Activated naive CD8-positive, alpha-beta T cell treated with anti-CD3 and anti-CD28 coated beads for 36 hours (primary cell): Measurements from ENCODE around the gene PEX12. TPM values are rescaled to one million over a fixed set of nuclear protein-coding genes. Genes with fewer than 3 reads are reported as not detected.
A peak's percentile ranks its signal among the peaks of the same experiment; 100 is the strongest.

Source experiments
- DNase-seq: peaks from one replicate; pipeline ENCODE4 v3.0.0; 2021
- H3K27ac Mint-ChIP-seq: one replicate; pipeline ENCODE4 v1.8.0; 2022; ENCODE audit warnings: mild to moderate bottlenecking, moderate library complexity, mixed read lengths
- H3K27me3 Mint-ChIP-seq: one replicate; pipeline ENCODE4 v1.8.0; 2022; ENCODE audit warnings: mild to moderate bottlenecking, mixed read lengths
- H3K36me3 Mint-ChIP-seq: one replicate; pipeline ENCODE4 v1.8.0; 2021; ENCODE audit warnings: mild to moderate bottlenecking, mixed read lengths
- H3K4me1 Mint-ChIP-seq: one replicate; pipeline ENCODE4 v1.8.0; 2021; ENCODE audit warnings: mixed read lengths
- H3K4me3 Mint-ChIP-seq: one replicate; pipeline ENCODE4 v1.8.0; 2022; ENCODE audit warnings: mild to moderate bottlenecking, moderate library complexity, mixed read lengths
- H3K9me3 Mint-ChIP-seq: one replicate; pipeline ENCODE4 v1.8.0; 2022; ENCODE audit warnings: mixed read lengths
- total RNA-seq, 2 experiments: library from RNA; stranded (reverse); gene quantifications; one replicate each; pipeline ENCODE4 v1.2.3, GENCODE V29; 2021

Gene PEX12
- total RNA-seq, 2 experiments from 2014 or later = 6.6 to 6.9 TPM

DNA sequence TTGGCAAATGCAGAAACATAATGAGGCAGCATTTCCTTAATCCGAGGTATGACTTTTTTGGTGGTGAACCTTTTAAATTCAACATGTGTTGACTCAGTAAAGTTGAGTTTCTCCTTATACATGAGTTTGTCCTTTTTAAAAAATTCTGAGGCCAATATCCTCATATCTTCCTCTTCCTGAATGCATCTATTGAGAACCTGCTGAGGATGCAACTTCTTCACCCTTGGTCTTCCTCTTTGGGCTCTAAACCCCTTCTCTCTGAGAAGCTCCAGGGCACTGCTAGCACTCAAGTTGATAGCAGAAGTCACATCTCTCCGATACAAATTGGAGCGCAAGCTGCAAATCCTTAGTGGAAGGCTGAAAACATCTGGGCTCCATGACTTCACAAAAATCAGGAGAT is 21.0 kb downstream of the PEX12 start:
- Mint-ChIP-seq H3K4me3 (no peak overlapping the region), H3K9me3 (no peaks in the 10 kb centered on the region), H3K27ac (no peak overlapping the region), H3K4me1 (peaks cover 7% of the 10 kb centered on the region), H3K36me3 (no peaks in the 10 kb centered on the region), H3K27me3 (peaks cover 13% of the 10 kb centered on the region)
- no peak for DNase-seq

DNA sequence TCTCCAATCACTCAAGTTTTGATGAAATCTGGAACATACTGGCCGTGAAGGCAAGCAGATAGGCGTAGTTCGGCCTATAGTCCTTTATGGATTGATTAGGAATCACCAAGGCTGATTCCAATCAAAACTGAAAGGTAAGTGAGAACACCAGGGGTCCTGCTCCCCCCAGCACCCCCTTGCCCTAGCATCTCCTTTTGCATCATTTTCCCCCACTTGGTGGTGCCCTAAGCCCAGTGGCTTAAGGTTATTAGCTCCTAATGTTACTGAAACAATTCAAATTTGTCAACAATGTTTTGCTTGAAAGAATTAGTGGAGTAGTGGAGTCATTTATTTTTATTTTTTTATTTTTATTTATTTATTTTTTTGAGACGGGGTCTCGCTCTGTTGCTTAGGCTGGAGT is 22.7 kb downstream of the PEX12 start:
- H3K4me3 Mint-ChIP-seq = no peak overlapping the region
- peaks cover 3% of the 10 kb centered on the region for H3K4me1 Mint-ChIP-seq
- no peak overlapping the region for H3K27ac Mint-ChIP-seq
- peaks cover 13% of the 10 kb centered on the region for H3K27me3 Mint-ChIP-seq
- no peak for DNase-seq
- H3K9me3 Mint-ChIP-seq = no peaks in the 10 kb centered on the region
- no peaks in the 10 kb centered on the region for H3K36me3 Mint-ChIP-seq

DNA sequence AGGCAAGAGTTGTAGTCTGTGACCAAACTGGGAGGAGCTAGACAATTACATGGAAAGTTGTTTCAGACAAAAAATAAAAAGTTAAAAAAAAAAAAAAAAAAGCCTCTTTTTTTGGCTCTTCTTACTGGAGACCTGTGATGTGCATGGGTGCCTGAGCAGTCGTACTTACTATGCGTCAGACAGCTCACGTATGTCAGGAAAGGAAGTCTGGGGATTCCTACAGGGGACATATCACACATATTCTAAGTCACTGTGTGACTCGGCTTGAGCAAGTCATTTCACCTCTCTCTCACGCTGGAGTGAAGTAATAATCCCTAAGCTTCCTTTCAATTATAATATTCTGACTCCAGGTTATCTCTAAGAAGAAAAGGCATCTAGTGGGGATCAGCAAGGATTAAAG is 23.7 kb downstream of the PEX12 start:
- no peak overlapping the region for H3K27ac Mint-ChIP-seq
- DNase-seq = no peak
- peaks cover 2% of the 10 kb centered on the region for H3K4me1 Mint-ChIP-seq
- no peaks in the 10 kb centered on the region for H3K36me3 Mint-ChIP-seq
- no peaks in the 10 kb centered on the region for H3K9me3 Mint-ChIP-seq
- H3K27me3 Mint-ChIP-seq = peaks cover 8% of the 10 kb centered on the region
- no peak overlapping the region for H3K4me3 Mint-ChIP-seq

DNA sequence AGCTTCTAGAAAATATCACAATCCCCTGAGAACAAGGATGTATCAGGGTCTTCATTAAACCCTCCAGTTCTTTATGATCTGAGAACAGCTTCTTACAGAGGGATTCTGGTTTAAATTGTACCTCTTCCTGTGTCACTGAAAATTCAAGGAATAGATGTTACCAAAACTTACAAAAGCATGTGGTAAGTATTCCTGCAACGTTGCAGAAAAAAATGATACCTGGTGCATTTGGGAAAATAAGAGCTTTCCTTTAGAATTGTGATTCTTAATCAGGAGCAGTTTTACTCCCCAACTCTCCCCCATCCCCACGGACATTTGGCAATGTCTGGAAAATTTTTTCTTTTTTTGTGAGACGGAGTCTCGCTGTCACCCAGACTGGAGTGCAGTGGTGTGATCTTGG is 25.1 kb downstream of the PEX12 start:
- no peaks in the 10 kb centered on the region for H3K36me3 Mint-ChIP-seq
- H3K27ac Mint-ChIP-seq = no peak overlapping the region
- no peak overlapping the region for H3K4me3 Mint-ChIP-seq
- peaks cover 5% of the 10 kb centered on the region for H3K27me3 Mint-ChIP-seq
- no peak for DNase-seq
- H3K9me3 Mint-ChIP-seq = no peaks in the 10 kb centered on the region
- peaks cover 10% of the 10 kb centered on the region for H3K4me1 Mint-ChIP-seq

- no peaks in the 10 kb centered on the region for H3K27me3 Mint-ChIP-seq
- no peak overlapping the region for H3K27ac Mint-ChIP-seq
- H3K36me3 Mint-ChIP-seq = no peaks in the 10 kb centered on the region
- DNase-seq = no peak
- H3K9me3 Mint-ChIP-seq = no peaks in the 10 kb centered on the region
- peaks cover 30% of the 10 kb centered on the region for H3K4me1 Mint-ChIP-seq
- no peak overlapping the region for H3K4me3 Mint-ChIP-seq
Measured at GRCh38 chr17:35548978-35549377, 29.4 kb downstream of the PEX12 start.

DNA sequence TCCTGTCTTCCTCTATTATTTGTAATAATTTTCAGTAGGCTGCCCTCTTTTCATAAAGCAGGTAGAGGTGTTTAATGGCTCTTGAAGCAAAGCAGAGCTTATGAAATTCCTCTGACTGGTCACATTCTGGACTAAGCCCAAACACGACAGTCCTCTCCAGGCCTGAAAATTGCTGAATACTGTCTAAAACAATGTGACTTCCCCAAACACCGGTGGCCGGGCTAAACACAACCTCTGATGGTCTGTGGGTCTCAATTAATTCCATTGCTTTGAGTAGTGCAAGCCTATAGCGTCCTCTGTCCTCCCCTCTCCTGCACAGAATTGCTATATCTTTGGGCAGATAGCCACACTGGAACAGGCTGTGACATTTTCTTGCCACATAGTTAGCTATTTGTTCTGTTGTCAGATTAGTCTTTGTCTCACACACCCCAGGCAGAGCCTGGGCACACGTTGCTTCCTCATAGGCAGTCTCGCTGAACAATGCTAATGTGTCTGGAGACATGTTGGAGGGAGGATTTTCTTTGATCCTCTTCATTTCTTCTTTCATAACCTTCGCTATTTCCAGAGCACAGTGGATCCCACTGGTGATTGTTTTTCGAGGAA is 30.1 kb downstream of the PEX12 start:
- Mint-ChIP-seq H3K27ac (no peak overlapping the region), H3K27me3 (no peaks in the 10 kb centered on the region), H3K4me3 (no peak overlapping the region)

GRCh38 chr17:35546487-35546886 is 31.9 kb downstream of the PEX12 start:
- H3K4me3 Mint-ChIP-seq = no peak overlapping the region
- DNase-seq = no peak
- no peak overlapping the region for H3K27ac Mint-ChIP-seq
- H3K36me3 Mint-ChIP-seq = no peaks in the 10 kb centered on the region
- H3K27me3 Mint-ChIP-seq = no peaks in the 10 kb centered on the region
- H3K4me1 Mint-ChIP-seq = peaks cover 43% of the 10 kb centered on the region
- H3K9me3 Mint-ChIP-seq = no peaks in the 10 kb centered on the region

More for the DNA sequence above, 30.1 kb downstream of the PEX12 start:
- no peak for DNase-seq
- no peaks in the 10 kb centered on the region for H3K9me3 Mint-ChIP-seq
- no peaks in the 10 kb centered on the region for H3K36me3 Mint-ChIP-seq
- peaks cover 37% of the 10 kb centered on the region for H3K4me1 Mint-ChIP-seq

DNA sequence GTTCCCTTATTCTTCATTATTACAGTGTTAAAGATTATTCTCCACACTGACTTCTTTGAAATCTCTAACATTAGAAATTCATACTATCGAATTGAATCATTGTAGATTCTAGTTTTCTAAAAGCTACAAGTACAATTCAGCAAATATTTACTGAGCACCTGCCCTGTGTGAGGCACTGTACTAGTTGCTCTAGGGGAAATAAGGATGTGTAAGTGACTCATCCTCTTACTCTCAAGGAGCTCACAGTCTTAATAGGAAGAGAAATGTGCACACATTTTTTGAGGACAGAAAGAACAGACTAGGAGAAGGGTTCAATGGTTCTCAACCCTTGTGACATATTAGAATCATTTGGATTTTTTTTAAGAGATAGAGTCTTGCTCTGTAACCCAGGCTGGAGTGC is 33.2 kb downstream of the PEX12 start:
- DNase-seq = no peak
- Mint-ChIP-seq H3K27me3 (no peaks in the 10 kb centered on the region), H3K36me3 (no peaks in the 10 kb centered on the region), H3K27ac (no peak overlapping the region), H3K4me3 (no peak overlapping the region), H3K4me1 (peaks cover 52% of the 10 kb centered on the region), H3K9me3 (no peaks in the 10 kb centered on the region)

- H3K27me3 Mint-ChIP-seq = no peaks in the 10 kb centered on the region
- H3K4me1 Mint-ChIP-seq = peaks cover 60% of the 10 kb centered on the region
- H3K4me3 Mint-ChIP-seq = no peak overlapping the region
- no peak for DNase-seq
- no peak overlapping the region for H3K27ac Mint-ChIP-seq
- no peaks in the 10 kb centered on the region for H3K9me3 Mint-ChIP-seq
- H3K36me3 Mint-ChIP-seq = no peaks in the 10 kb centered on the region
Measured at GRCh38 chr17:35543856-35544255, 34.5 kb downstream of the PEX12 start.

DNA sequence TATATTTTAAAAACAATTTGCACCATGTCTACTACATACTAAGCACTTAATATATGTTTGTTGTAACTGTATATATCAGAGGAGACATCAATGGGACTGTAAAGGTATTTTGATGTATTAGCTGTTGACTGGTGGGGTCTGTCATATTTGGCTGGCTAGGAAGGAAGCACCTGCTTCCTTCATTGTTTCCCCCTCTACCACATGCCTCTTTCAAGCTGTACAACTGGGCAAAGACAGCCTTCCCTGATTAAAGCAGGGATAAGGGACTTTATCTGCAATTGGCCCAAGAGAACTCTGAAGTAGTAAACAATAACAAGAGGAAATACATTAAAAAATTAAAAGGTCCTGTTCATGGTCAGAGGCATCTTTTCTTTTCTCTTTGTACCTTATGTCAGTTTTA is 35.4 kb downstream of the PEX12 start:
- no peaks in the 10 kb centered on the region for H3K36me3 Mint-ChIP-seq
- H3K4me3 Mint-ChIP-seq = no peak overlapping the region
- DNase-seq = no peak
- H3K27me3 Mint-ChIP-seq = no peaks in the 10 kb centered on the region
- H3K4me1 Mint-ChIP-seq = peaks cover 60% of the 10 kb centered on the region
- no peaks in the 10 kb centered on the region for H3K9me3 Mint-ChIP-seq
- no peak overlapping the region for H3K27ac Mint-ChIP-seq

DNA sequence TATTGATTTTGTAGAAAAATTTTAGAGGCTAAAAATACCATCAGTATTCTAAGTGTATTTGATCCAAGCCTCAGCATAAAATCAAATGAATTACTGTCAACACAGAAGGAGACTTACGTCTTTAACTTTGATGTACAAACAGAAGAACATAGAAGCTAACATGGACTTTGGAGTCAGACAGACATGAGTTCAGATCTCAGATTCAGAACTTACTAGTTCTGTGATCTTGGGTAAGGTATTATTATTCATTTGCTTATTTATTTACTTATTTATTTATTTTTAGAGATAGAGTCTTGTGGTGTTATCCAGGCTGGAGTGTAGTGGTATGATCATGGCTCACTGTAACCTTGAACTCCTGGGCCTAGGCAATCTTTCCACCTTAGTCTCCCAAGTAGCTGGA is 36.9 kb downstream of the PEX12 start:
- DNase-seq = no peak
- Mint-ChIP-seq H3K36me3 (peaks cover 7% of the 10 kb centered on the region), H3K27me3 (no peaks in the 10 kb centered on the region), H3K9me3 (no peaks in the 10 kb centered on the region), H3K4me1 (peaks cover 60% of the 10 kb centered on the region), H3K4me3 (peak overlapping the region; percentile 82), H3K27ac (peak overlapping the region; percentile 99)

DNA sequence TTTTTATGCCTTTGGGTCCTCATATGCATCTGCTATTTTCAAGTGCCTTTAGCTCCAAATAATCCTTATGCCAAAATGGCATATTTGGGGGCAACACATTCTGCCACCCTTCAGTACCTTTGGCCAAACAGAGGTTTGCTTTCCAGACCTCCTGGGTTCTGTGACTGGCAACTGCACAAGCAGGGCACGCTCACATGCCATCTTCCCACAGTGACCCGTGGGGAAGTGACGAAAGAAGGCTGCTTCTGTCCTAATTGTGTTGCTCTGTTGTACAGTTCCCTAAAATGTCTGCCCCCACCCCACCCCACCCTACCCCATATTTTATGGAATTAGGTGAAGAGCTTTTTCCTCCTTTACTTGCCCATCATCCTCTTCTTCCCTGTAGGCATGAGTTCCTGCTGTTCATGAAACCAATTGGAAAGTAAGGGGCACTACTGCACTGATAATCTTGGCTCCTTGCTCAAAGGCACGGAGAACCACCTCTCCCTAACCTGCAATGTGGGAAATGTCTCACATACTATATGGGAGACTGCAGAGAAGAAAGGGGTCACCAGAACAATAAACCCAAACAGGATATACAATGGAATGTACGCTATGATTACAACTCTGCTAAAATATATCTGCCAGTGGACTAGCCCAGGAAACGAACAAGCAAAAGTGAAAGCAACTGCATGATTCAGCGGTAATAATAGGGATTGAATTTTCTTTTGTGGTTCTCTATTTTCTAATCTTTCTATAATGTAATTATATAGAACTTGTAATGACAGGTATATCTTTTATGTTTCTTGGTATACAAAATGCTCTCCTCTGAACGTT is 37.6 kb downstream of the PEX12 start:
- peak overlapping the region; percentile 99 for H3K27ac Mint-ChIP-seq

DNA sequence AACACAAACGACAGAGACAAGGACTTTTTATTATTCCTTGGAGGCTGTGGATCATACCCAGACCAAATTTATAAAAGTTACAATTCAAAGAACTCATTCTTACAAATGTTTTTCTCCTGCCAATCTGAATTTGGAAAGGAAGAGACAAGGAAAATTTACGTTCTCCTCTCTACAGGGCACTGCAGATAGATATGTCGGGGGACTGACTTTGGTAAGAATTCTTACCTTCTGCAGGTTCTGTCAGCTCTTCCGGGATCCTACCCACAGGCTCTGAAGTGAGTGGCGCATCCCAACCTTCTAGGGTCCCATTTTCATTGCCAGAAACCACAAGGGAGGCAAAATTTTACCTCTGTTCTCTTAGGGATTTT is 38.7 kb downstream of the PEX12 start:
- Mint-ChIP-seq H3K27ac (peak overlapping the region; percentile 99), H3K36me3 (peaks cover 22% of the 10 kb centered on the region), H3K4me3 (peak overlapping the region; percentile 71), H3K4me1 (peaks cover 56% of the 10 kb centered on the region), H3K27me3 (no peaks in the 10 kb centered on the region), H3K9me3 (no peaks in the 10 kb centered on the region)
- no peak for DNase-seq

More for the DNA sequence above, 37.6 kb downstream of the PEX12 start:
- H3K4me3 Mint-ChIP-seq = peak overlapping the region; percentile 82
- peak; percentile 36 for DNase-seq
- peaks cover 12% of the 10 kb centered on the region for H3K36me3 Mint-ChIP-seq
- H3K9me3 Mint-ChIP-seq = no peaks in the 10 kb centered on the region
- no peaks in the 10 kb centered on the region for H3K27me3 Mint-ChIP-seq
- peaks cover 61% of the 10 kb centered on the region for H3K4me1 Mint-ChIP-seq

DNA sequence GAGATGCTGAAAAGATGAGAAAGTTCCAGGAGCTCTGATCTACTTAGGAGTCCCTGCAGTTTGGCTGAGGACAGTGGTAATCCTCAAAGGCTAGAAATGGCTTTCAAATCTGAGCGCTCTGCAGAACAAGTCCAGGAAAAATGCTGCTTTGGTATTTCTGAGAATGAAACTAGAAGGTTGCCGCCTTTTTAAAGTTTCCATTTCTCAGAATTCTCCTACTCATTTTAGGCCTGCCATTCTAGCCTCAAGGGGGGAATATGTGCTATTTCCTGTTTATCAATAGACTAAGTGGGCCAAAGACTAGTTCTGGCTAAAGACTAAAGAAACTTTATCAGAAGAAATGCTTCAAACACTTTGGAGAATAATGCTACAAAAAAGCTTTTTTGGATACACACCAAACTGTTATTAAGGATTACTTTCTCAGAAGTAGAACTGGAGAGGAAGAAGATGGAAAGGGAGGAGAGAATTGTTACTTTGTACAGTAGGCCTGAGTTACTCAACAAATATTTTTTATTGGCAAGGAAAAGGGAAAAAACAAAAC is 40.7 kb downstream of the PEX12 start, which contains the start of gene SLFN12L:
Gene SLFN12L, minus strand, starts transcription at position 78 of the 541 bp plus-strand sequence. CDS start 15,314 bp downstream, outside the sequence.
- peak within 1 kb of the TSS; percentile 97 for H3K4me3 Mint-ChIP-seq
- H3K9me3 Mint-ChIP-seq = no peaks in the 10 kb centered on the region
- peaks cover 50% of the 10 kb centered on the region for H3K4me1 Mint-ChIP-seq
- peak within 1 kb of the TSS; percentile 99 for H3K27ac Mint-ChIP-seq
- DNase-seq = peak; percentile 28
- peaks cover 30% of the 10 kb centered on the region for H3K36me3 Mint-ChIP-seq
- no peaks in the 10 kb centered on the region for H3K27me3 Mint-ChIP-seq

GRCh38 chr17:35536664-35537171 is 41.7 kb downstream of the PEX12 start:
- Mint-ChIP-seq H3K4me3 (peak overlapping the region; percentile 97), H3K27ac (peak overlapping the region; percentile 99), H3K4me1 (peaks cover 52% of the 10 kb centered on the region), H3K27me3 (no peaks in the 10 kb centered on the region), H3K9me3 (no peaks in the 10 kb centered on the region), H3K36me3 (peaks cover 30% of the 10 kb centered on the region)
- DNase-seq = peak; percentile 27
